ENCODE data around the gene SVOPL. TPM values are rescaled to one million over a fixed set of nuclear protein-coding genes. Genes with fewer than 3 reads are reported as not detected.
"Not testable (repeated sequence)": the region's sequence is repeated elsewhere in the genome, so short reads cannot be mapped to it uniquely, and the experiment has no call there.

The SVOPL gene
- total RNA-seq, 3 donors from 2014 or later, result 0.15 to 0.33 TPM; not detected in 1

GRCh38 chr7:138735399-138735798, 34.2 kb upstream of the SVOPL start:
- no peaks in the 10 kb centered on the region for H3K4me1 ChIP-seq
- H3K9me3 ChIP-seq, result no peaks in the 10 kb centered on the region
- intact Hi-C loops (cut with DNase I; ENCODE audit: low total_unique reads), result no loop called here
- no peaks in the 10 kb centered on the region for H3K36me3 ChIP-seq
- no peak overlapping the region for H3K4me3 ChIP-seq
- no peak for DNase-seq (ENCODE audit: low spot score in 2 of 2)
- no peaks in the 10 kb centered on the region for H3K27me3 ChIP-seq
- no peak overlapping the region for H3K27ac ChIP-seq
- TF ChIP-seq POLR2A (IDR thresholded peaks at IDR 0.05) (no peak), CTCF (IDR thresholded peaks at IDR 0.05) (no peak), POLR2AphosphoS5 (IDR thresholded peaks at IDR 0.05) (no peak)

GRCh38 chr7:138731733-138732132, 30.6 kb upstream of the SVOPL start:
- H3K27ac ChIP-seq; H3K4me1 ChIP-seq; H3K27me3 ChIP-seq; H3K36me3 ChIP-seq; H3K9me3 ChIP-seq; H3K4me3 ChIP-seq; DNase-seq (ENCODE audit: low spot score in 2 of 2); intact Hi-C loops (cut with DNase I; ENCODE audit: low total_unique reads): not testable (repeated sequence)

GRCh38 chr7:138729444-138729843, 28.3 kb upstream of the SVOPL start:
- no peak overlapping the region for H3K27ac ChIP-seq
- H3K9me3 ChIP-seq, result no peaks in the 10 kb centered on the region
- no peak overlapping the region for H3K4me3 ChIP-seq
- TF ChIP-seq POLR2A (IDR thresholded peaks at IDR 0.05) (no peak), CTCF (IDR thresholded peaks at IDR 0.05) (no peak), POLR2AphosphoS5 (IDR thresholded peaks at IDR 0.05) (no peak)
- DNase-seq (ENCODE audit: low spot score in 2 of 2), result no peak
- H3K4me1 ChIP-seq, result no peaks in the 10 kb centered on the region
- H3K27me3 ChIP-seq, result no peaks in the 10 kb centered on the region
- intact Hi-C loops (cut with DNase I; ENCODE audit: low total_unique reads), result no loop called here
- no peaks in the 10 kb centered on the region for H3K36me3 ChIP-seq

GRCh38 chr7:138727336-138728099, 26.4 kb upstream of the SVOPL start:
- Histone ChIP-seq H3K9me3 (no peaks in the 10 kb centered on the region), H3K27me3 (no peaks in the 10 kb centered on the region), H3K27ac (peak overlapping the region in 1 of 2 donors; percentile 4), H3K4me1 (no peaks in the 10 kb centered on the region), H3K36me3 (no peaks in the 10 kb centered on the region), H3K4me3 (no peak overlapping the region)
- peak in 1 of 2 donors; percentile 23 for DNase-seq (ENCODE audit: low spot score in 2 of 2)
- intact Hi-C loops (cut with DNase I; ENCODE audit: low total_unique reads), result no loop called here
- no peak for TF ChIP-seq POLR2A (IDR thresholded peaks at IDR 0.05)
- TF ChIP-seq CTCF (IDR thresholded peaks at IDR 0.05), result no peak
- no peak for TF ChIP-seq POLR2AphosphoS5 (IDR thresholded peaks at IDR 0.05)

GRCh38 chr7:138726288-138726687, 25.1 kb upstream of the SVOPL start:
- intact Hi-C loops (cut with DNase I; ENCODE audit: low total_unique reads), result no loop called here
- Histone ChIP-seq H3K27ac (peak overlapping the region in 1 of 2 donors; percentile 11), H3K36me3 (no peaks in the 10 kb centered on the region), H3K4me1 (no peaks in the 10 kb centered on the region), H3K4me3 (no peak overlapping the region), H3K9me3 (no peaks in the 10 kb centered on the region), H3K27me3 (no peaks in the 10 kb centered on the region)
- TF ChIP-seq CTCF (IDR thresholded peaks at IDR 0.05) (no peak), POLR2AphosphoS5 (IDR thresholded peaks at IDR 0.05) (no peak), POLR2A (IDR thresholded peaks at IDR 0.05) (no peak)
- DNase-seq (ENCODE audit: low spot score in 2 of 2), result no peak

Data from breast epithelium (tissue), 4 donors.